Measurements from ENCODE around the gene BARX2.

The BARX2 gene

DNA sequence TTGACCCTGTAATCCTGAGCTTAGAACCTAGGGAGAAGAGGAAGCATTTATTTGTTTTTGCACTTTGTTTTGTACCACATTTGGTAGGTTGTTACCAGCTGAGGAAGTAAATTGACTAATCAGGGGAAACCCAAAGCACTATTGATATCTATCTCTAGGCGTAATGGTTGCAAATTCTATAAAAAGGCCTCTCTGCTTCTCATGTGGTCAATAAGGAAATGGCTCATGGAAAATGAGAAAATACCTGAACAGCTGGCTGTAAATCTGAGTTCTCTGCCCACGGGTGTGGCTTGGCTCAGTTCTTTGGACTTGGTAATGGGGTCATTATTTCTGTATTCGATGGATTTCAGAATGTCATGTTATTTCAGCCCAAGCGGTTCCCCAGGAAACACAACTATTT is 42.4 kb downstream of the BARX2 start:
- TF ChIP-seq, protein P1, sequence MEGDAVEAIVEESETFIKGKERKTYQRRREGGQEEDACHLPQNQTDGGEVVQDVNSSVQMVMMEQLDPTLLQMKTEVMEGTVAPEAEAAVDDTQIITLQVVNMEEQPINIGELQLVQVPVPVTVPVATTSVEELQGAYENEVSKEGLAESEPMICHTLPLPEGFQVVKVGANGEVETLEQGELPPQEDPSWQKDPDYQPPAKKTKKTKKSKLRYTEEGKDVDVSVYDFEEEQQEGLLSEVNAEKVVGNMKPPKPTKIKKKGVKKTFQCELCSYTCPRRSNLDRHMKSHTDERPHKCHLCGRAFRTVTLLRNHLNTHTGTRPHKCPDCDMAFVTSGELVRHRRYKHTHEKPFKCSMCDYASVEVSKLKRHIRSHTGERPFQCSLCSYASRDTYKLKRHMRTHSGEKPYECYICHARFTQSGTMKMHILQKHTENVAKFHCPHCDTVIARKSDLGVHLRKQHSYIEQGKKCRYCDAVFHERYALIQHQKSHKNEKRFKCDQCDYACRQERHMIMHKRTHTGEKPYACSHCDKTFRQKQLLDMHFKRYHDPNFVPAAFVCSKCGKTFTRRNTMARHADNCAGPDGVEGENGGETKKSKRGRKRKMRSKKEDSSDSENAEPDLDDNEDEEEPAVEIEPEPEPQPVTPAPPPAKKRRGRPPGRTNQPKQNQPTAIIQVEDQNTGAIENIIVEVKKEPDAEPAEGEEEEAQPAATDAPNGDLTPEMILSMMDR (IDR thresholded peaks at IDR 0.05; ENCODE audit: extremely low read depth, missing control alignments), result no peak
- peak; percentile 25 for DNase-seq (ENCODE audit: low spot score)

DNA sequence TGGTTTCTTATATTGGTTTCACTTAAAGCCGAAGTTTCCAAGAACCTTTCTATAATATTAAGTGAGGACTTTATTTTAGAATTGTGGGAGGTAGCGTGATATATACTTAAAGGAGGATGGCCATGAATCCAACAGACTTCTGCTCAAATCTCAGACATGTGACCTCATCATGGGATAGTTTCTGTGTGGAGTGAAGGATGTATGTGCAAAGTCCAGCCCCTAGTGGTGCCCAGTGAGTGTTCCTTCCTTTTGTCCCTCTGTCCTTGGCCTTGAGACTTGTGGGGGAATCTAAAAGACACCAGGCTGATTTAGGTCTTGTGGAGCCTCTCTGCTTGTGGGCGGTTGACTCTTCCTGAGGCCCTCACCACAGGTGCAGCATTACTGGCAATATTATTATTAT is 43.7 kb downstream of the BARX2 start:
- TF ChIP-seq, protein P1 (IDR thresholded peaks at IDR 0.05; ENCODE audit: extremely low read depth, missing control alignments), result no peak
- no peak for DNase-seq (ENCODE audit: low spot score)

DNA sequence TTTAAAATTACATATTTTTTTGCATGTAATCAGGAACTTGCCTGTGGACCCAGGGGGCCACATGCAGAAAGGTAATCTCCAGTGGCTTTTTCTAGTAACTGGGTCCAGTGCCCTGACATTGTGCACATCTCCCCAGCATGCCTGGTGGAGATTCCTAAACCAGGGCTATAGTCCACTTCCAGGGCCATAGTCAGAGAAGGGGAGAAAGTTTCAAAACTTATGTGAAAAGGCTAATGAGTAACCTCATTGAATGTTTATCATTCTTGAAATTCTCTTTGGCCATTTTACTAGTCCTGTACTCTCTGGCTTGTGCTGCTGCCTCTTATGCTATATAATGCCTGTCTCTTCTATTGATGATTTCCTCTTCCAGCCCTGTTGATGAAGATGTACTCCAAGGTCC is 47.8 kb downstream of the BARX2 start:
- no peak for DNase-seq (ENCODE audit: low spot score)
- TF ChIP-seq, protein P1 (IDR thresholded peaks at IDR 0.05; ENCODE audit: extremely low read depth, missing control alignments), result no peak

DNA sequence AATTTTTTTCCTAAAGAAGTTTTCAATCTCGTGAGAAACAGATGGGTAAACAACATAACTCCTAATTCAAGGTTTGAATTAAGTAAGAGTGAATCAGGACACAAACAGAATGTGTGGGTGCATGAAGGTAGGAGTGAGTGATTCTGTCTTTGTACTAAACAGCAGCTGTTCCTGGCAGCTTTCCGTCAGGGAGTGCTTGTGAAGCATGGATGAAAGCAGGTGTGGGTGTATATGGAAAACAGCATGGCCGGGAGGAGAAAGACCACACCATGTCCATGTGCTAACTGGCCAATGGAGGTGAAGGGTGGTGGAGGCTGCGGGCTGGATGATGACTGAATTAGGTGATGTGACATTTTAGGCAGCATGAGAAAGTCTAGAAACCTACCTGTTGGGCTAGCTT is 49.6 kb downstream of the BARX2 start:
- DNase-seq (ENCODE audit: low spot score), result no peak
- TF ChIP-seq, protein P1 (IDR thresholded peaks at IDR 0.05; ENCODE audit: extremely low read depth, missing control alignments), result no peak

DNA sequence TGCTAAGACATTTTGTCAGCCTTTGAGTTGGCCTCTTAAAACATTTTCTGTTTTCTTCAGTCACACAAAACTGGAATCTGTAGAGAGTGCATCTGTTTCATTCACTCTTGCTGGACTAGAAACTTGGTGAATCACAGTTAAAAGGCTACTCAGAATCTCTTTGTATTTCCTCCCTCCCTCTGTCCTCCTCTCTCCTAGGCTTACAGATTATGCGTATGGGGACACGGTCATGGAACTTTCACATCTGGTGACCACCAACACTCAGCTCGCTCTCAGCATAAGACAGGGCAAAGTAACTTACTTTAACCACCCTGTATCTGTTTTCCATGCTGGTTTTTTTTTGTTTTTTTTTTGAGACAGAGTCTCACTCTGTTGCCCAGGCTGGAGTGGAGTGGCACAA is 50.4 kb downstream of the BARX2 start:
- TF ChIP-seq, protein P1 (IDR thresholded peaks at IDR 0.05; ENCODE audit: extremely low read depth, missing control alignments), result no peak
- DNase-seq (ENCODE audit: low spot score), result no peak

DNA sequence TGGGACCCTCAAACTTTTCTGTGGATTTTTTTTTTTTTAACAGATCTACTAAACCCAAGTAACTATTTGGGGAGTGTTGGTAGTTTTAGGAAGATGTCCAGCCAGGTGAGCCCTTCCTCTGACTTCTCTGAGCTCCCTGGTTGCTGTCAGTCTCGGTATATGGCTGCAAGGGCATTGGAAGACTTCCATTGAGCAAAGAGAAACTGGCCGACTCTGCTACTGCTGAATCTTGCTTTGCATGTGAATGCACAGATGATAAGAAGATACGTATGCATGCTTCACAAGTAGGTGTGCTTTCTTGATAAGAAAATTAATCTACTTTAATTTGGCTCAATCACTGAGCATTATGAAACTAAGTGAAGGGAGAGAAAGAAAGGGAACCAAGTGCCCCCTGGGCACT is 51.1 kb downstream of the BARX2 start:
- no peak for DNase-seq (ENCODE audit: low spot score)
- TF ChIP-seq, protein P1 (IDR thresholded peaks at IDR 0.05; ENCODE audit: extremely low read depth, missing control alignments), result no peak

DNA sequence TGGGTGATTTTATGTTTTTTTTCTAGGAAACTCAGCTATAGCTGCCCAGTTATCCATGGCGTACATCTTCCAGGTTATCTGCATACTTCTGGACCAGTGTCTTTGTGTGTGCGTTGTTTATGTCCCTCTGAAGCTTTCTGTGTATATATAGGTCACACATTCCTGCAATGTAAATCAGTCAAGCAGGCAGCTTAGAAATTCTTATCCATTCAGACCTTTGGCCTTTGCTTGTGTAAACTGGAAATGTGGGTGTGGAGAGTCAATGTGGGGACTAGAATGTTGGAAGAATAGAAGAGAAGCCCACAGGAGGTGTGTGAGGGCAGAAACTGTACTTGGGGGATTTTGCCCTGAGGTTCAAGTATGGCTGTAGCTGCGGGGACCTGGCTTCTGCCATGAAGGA is 51.7 kb downstream of the BARX2 start:
- TF ChIP-seq, protein P1 (IDR thresholded peaks at IDR 0.05; ENCODE audit: extremely low read depth, missing control alignments), result no peak
- no peak for DNase-seq (ENCODE audit: low spot score)
